ENCODE results near the gene GPSM1. TPM values are rescaled to one million over a fixed set of nuclear protein-coding genes. Genes with fewer than 3 reads are reported as not detected.

Gene GPSM1
- total RNA-seq, 1 donor from 2014 or later: 11.0 TPM

DNA sequence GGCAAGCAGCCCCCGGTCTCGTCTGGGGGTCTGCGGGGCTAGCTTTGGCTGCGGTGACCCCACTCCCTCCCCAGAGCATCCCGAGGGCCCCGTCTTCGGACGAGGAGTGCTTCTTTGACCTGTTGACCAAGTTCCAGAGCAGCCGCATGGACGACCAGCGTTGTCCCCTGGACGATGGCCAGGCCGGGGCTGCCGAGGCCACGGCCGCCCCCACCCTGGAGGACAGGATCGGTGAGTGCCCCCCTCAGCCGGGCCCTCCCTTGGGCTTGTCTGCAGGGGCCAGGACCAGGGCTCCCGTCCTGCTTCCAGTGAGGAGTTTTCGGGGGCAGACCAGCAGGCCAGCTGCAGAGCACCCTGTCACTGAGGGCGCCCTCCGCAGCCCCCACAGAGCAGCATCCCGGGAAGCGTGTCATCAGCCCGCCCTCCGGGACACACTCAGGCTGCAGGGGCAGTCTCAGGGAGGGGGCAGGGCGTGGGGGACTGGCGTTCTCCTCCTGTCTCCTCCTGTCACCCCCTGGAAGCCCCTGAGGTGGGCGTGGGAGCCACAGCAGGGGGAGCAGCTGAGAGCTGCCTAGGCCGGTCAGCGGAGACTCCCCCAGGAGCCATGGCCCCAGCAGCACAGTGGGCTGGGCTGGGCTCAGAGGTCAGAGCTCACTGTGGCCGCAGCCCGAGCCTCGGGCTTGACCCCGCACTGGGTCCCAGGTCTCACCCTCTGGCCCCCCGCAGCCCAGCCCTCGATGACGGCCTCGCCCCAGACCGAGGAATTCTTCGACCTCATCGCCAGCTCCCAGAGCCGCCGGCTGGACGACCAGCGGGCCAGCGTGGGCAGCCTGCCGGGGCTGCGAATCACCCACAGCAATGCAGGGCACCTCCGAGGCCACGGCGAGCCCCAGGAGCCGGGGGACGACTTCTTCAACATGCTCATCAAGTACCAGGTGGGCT is 28.5 kb downstream of the GPSM1 start:
- DNase-seq (ENCODE audit: low spot score): no peak

DNA sequence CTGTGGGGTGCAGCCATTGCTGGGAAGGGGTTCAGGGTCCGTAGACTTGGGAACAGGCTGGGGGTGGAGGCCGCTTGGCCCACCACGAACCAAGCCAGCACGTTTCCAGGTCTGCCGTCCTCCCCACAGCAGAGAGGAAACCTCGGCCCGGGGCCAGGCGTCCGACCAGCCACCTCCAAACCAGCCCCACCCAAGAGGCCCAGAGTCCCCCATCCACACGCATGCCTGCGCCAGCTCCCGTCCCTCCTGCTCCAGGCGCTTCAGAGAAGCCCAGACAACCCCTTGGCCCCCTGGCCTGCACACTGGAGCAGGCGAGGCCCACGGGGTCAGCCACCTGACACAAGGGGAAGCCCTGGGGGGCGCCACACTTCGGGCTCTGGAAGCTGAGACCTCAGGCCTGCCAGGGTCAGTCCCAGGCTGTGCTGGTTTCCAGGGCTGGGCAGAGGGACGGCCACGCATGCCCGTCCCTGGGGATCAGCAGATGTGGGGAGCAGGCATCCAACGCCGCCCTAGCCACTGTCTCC is 29.9 kb downstream of the GPSM1 start:
- no peak for DNase-seq (ENCODE audit: low spot score)

DNA sequence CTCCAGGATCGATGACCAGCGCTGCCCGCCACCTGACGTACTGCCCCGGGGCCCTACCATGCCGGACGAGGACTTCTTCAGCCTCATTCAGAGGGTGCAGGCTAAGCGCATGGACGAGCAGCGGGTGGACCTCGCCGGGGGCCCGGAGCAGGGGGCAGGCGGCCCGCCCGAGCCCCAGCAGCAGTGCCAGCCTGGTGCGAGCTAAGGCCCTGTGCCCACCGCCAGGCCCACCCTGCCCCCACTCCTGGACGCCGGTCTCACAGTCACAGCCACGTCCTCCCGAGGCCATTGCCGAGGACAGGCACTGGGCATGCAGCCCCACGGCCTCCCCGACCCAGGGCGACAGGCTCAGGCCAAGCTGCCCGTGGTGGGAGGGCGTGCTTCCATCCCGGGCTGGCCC is 30.7 kb downstream of the GPSM1 start:
- no peak for DNase-seq (ENCODE audit: low spot score)

DNA sequence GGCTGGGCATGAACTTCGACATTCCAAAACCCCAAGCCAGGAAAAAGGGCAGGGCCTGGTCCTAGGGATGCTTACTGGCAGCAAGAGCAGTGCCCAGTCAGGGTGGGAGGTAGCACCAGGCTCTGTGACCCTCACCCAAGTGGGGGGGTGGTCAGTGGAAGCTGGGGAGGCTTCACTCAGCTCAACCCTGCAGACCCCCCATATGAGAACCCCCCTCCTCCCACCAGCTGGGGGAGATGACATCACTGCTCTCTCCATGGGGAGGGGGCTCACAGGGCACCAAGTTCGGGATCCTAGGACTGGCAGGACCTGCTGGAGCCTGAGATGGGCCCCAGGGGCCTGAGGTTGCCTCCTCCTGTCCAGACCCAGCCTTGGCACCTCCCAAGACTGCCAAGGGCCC is 31.5 kb downstream of the GPSM1 start:
- DNase-seq (ENCODE audit: low spot score): no peak

DNA sequence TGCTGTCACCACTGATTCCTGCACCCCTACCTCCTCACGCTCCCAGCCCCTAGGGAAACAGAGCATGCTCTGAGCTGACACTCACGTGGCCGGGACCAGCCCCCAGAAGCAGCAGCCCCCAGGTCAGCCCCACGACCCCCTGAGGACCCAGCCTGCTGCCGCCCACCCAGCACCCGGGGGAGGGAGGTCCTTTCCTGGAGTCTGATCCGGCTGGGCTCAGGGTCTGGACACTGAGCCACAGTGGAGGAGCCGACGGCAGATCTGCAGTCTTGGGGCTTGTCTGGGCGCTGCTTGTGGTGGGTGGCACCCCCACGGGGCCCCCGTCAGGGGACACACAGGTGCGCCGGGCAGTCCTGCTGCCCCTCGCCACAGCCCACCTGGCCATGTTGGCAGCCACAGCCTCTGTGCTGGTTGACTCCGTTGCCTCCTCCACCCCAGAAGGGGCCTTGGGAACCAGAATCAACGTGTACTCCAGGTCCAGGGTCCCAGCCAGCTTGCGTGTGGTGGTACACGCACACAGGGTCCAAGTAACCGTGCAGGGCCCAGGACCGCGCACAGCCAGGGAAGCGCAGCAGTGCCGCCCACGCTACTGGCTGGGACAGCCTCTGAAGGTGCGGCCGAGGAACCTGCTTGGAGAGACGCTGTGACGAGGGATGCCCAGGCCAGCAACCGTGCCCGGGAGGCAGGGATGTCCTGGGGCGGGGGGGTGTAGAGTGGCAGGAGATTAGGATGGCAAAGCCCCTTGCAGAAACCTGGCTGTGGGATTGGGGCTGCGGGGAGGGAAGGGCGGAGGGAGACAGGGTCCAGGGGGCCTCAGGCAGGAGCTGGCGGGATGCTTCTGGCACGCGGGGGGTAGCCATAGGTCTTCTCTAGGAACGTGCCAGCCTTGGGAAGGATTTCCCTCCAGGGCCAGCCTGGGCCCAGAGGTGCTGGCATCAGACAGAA is 32.7 kb downstream of the GPSM1 start:
- DNase-seq (ENCODE audit: low spot score): no peak

DNA sequence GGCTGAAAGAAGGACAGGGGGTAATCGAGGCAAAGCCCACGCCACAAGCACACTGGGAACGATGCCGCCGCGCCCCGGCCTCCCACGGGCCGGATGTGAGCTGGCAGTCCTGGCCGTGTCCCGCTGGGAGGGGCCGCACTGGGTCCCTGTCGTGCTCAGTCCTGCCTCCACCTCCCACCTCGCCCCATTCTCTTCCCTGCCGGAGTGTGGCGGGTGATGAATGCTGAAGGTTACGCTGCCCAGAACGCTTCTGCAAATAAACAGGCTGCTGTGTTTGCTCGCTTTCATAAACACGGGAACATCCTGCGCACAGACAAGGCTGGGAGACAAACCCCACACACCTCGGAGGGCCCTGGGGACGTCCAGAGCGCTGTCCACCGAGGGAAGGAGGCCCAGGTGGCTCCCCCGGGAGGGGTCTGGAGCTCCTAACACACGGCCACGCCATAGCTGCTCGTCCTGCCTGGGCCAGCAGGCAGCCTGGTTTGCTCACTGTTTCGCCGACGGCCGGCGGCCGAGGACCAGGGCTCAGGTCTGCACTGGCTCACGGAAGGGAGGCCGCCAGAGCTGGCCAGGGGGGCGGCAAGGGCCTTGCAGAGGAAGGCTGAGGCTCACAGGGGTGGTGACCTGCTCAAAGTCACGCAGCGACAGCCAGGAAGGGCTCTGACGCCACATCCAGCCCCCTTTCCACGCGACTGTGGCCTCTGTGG is 33.9 kb downstream of the GPSM1 start:
- no peak for DNase-seq (ENCODE audit: low spot score)

DNA sequence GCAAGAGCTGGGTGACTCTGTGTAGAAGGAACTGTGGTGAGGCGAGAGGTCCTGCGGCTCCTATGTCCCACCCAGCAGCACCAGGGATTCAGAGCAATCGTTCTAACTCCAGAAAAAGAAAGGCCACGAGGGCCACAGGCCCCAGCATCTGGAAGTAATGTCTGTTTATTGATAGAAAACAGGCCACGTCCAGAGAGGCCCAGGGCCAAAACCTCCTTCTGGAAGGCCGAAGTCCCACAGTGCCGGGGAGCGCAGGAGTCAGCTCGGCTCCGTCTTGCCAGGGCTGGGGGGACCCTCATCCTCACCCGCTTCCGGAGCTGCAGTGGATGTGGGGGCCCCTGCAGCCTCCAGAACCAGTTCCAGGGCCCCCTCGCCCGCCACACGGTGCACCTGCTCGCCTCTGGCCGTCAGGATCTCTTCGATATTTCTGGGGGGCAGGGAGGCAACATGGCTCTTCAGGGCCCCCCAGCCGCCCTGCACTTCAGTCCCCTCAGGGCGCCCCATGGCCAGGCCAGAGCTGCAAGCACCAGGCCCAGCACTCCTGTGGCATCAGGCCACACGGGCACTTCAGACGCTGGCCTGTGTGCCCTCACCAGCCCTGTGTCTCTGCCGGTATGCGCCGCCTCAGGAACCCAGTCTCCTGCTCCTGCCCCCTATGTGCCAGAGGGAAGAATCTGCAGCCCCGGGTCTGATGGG is 34.6 kb downstream of the GPSM1 start:
- no peak for DNase-seq (ENCODE audit: low spot score)

DNA sequence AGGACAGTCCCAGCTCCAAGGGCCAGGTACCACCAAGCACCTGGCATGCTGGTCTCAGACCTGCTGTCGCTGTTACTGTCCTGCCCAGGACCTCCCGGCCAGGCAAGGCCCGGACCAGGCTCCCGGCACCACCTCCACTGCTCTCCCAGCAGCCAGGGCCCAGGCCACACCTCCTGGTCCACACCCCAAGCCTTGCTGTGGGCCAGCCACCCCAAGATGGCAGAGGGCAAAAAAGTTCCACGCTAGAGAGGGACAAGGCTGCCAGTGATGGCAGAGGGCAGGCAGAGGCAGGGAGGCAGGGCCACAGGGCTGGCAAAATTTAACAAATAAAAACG is 35.1 kb downstream of the GPSM1 start:
- DNase-seq (ENCODE audit: low spot score): no peak

DNA sequence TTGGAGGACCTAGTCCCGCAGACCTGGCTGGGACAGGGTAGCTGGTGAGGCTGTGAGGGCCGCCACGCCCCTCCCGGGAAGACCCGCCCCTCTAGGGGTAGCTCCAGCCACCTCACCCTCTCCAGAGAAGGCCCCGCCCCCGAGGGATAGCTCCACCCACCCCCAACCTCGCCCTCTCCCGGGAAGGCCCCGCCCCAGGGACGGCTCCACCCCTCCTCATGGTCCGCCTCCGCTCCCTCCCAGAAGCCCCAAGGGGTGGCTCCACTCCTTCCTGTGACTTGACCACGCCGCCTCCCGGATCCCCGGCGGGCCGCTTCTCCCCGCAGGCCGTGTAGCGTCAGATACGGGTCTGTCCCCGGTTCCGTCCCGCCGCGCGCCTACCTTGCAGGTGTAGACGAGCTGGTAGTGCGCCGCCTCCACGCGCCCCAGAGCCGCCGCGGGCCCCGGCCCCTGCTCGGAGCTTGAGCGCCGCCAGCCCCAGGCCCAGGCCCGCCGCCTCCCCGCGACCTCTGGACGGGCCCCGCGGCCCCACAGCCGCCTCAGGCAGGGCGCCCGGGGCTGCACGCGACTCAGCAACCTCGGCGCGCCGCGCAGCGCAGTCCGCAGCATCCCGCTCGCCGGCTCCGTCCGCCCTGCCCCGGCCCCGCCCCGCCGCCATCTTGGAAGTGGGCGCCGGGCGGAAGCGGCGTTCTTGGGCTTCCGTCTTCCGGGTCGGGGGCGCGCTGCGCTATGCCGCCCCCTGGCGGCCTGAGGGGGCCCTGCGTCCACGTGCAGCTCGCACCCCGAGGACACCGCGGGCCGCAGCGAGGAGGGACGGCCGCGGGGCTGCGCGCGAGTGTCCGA is 36.0 kb downstream of the GPSM1 start, which contains the start of gene DNLZ:
Gene DNLZ, minus strand, starts transcription at position 639 of the 843 bp plus-strand sequence. Its CDS starts 30 bp downstream, at position 609.
- DNase-seq (ENCODE audit: low spot score): peak; percentile 99

DNA sequence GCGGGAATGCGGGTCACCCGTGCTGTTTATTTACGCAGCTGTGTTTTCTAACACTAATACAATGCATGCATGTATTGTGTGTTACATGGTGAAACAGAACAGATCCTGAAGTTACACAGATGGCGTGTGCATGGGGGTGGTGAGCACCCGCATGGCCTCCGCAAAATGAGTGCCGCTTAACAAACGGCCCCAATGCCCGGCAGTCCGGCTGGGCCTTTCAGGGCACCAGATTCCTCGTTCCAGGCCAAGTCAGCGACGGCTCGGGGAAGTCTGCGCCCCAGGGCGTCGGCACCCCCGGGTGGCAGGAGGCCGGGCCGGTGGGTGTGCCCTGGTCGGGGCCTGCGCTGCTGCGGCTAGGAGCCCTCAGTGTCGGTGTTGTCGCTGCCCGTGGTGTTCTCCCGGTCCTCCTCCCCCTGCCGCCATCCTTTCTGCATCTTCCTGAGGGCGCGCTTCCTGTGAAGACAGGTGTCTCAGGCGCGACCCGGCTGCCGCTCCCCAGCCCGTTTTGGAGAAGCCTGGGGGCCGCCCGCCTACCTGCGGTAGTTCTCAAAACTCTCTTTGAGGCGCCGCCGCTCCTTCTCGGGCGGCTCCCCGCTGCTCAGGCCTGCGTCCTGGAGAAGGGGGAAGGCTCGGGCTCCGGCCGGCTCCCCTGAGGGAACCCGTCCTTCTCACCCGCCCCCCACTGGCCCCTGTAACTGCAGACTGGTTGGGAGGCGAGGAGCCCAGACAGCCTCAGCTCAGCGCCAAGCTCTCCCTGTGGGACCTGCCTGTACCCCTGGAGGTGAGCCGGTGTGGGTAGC is 36.8 kb downstream of the GPSM1 start:
- no peak for DNase-seq (ENCODE audit: low spot score)

DNA sequence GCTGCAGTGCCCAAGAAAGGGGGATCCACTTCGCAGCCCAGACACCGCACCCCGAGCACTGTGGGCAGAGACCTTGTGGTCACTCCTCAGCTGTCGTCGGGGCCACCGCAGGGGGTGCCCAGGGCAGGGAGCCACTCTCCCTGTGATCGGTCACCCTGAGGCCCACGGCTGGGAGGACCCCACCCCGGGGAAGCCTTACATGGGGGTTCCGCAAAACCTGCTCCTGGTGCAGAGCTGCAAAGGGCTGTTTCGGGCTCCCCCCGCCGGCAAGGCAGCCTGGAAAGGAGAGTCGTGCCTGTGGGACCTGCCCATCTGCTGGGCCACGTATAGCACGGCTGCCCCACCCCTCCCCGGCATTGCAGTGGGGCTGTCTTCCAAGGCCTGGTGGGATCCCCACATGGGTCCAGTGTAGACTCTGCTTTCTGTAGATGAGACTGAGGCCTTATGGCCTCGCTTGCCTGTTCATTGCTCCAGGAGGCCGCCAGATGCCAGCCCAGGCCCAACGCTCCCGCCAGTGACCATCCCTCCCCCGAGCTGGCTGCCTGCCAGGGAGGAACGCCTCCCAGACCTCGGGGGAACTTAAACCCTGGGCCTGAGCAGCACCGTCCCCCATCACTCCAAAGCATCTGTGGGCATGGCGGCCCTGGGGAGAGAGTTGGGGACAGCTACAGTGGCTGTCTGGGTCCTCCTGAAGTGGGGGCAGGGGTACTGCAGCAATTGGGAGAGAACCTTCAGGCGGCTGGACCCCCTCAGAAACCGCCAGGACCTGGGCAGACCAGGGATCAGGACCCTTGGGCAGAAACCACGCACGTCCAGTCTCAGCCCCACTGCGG is 37.8 kb downstream of the GPSM1 start:
- DNase-seq (ENCODE audit: low spot score): no peak

DNA sequence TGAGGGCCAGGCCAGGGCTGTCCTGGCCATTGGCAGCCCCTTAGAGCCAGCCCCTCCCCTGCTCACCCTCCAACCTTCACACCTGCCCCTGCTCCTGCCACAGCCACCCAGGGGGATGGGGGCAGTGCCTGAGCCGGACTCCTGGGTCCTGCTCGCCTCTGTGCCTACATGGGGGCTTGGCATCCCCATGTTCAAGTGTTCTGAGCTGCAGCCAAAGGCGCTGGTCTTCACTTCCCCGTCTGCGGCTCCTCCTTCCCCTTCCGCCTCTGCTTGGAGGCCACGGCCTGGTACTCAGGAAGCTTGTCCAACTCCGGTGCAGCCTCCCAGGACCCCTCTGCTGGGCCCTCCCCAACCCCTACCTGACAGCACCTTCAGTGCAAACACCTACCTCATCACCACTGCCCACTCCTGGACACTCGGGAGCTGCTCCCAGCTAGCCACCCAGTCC is 38.5 kb downstream of the GPSM1 start:
- DNase-seq (ENCODE audit: low spot score): no peak

DNA sequence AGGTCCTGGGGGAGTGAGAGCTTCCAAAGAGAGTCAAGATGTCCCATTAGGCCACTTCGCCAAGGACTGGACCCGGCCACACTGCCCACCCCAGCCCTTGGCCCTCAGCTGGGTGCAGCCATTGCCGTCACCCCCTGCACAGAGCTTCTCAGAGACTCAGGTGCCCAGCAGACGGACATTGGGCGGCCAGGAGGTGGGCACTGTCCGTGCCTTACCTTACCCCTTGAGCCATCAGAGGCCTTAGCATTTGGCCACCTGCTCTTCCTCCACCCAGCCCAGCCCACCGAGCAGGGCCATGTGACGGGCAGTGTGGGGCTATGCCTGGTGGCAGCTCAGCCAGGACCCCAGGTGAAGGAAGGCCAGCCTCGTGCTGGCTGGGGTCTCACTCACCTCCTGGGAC is 39.5 kb downstream of the GPSM1 start:
- DNase-seq (ENCODE audit: low spot score): no peak

DNA sequence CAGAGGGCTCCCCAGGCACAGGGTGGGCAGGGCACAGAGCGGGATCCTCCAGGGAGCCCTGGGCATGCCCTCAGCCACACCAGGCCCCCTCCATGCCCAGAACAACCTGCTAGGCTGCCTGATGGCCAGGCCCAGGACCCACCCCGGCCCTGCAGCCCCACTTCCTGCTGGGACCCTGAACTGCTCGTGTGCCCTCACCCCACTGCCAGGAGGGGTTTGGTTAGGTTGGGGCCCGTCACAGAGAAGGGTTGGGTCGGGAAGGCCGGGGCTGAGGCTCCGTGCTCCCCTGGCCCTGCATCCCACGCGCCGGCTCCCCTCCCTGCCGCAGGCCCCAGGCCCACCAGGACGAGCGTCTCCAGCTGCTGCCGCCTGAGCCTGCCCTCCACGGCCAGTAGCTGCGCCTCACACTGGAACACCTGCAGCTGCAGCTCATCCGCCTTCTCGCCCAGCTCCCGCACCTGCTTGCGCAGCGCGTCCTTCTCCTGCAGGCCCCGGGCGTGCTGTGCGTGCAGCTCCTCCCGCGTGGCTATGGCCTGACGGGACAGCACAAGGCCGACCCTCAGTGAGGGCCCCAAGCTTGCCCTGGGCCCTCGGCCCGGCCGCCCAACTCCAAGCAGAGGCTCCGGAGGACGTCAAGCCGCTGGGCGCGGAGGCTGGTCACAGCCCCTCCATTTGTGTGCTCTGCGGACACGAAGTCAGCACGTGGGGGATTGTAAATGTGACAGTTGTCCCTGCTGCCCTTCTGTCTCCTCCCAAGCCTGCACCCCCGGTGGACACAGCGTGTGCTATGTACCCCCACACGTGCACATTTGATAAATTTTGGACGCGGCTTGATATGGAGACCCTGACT is 40.2 kb downstream of the GPSM1 start:
- DNase-seq (ENCODE audit: low spot score): no peak

DNA sequence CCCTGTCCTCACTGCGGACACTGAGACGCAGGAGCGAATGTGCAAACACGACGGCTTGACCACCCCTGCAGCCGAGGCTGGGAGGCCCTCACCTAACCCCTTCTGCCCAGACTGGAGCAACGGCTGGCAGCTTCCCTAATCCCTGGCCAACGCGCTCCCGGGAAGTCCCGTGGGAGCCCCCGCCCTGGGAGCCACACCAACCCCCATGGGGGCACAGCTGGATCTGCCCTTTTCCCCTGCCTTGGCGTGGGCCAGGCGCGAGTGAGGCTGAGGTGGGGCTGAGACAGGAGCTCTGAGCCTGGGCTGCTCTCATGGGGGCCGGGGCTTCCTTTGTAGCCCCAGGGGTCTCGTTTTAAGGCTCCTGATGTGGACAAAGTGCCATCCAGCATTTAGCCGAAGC is 40.9 kb downstream of the GPSM1 start:
- DNase-seq (ENCODE audit: low spot score): no peak

DNA sequence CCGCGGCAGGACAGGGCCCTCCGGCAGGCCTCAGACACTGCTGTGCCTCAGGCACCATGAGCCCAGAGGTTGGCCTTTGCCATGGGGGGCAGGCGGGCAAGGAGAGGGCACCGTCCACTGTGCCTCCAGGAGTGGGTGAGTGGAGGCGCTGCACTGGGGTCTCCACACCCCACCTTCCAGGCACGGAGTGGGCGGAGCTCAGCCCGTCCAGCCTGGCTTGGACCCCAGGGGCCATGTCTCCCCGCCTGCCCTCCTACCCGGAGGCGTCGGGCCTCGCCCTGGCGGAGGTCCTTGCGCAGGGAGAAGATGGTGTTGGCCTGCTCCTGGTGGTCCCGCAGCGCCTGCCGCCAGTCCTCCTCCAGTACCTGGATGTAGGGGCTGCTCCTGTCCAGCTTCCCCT is 42.7 kb downstream of the GPSM1 start:
- DNase-seq (ENCODE audit: low spot score): no peak

Data from mesenteric fat pad (tissue), 1 donor.